Measurements from ENCODE around the gene KCNA2. TPM values are rescaled to one million over a fixed set of nuclear protein-coding genes. Genes with fewer than 3 reads are reported as not detected.

The KCNA2 gene
- polyA plus RNA-seq, 1 donor, result 0.52 TPM

GRCh38 chr1:110628323-110629105 is 22.4 kb upstream of the KCNA2 start:
- DNase-seq, result no peak

GRCh38 chr1:110627764-110628163 is 21.6 kb upstream of the KCNA2 start:
- DNase-seq, result no peak

GRCh38 chr1:110626889-110627288 is 20.7 kb upstream of the KCNA2 start:
- DNase-seq, result no peak

- DNase-seq, result no peak
These were observed 14.5 kb upstream of the KCNA2 start for GRCh38 chr1:110620686-110621085.

GRCh38 chr1:110620250-110620615 is 14.1 kb upstream of the KCNA2 start:
- no peak for DNase-seq

- peak; percentile 61 for DNase-seq
These were observed 13.5 kb upstream of the KCNA2 start for GRCh38 chr1:110619412-110620249.

GRCh38 chr1:110618668-110619067 is 12.5 kb upstream of the KCNA2 start:
- DNase-seq, result no peak

- no peak for DNase-seq
These were observed 11.4 kb upstream of the KCNA2 start for GRCh38 chr1:110617589-110617988.

- no peak for DNase-seq
These were observed 11.0 kb upstream of the KCNA2 start for GRCh38 chr1:110617116-110617515.

GRCh38 chr1:110616587-110616986 is 10.4 kb upstream of the KCNA2 start:
- DNase-seq, result no peak

GRCh38 chr1:110615548-110616130 is 9.5 kb upstream of the KCNA2 start:
- DNase-seq, result peak; percentile 62

GRCh38 chr1:110612060-110612745 is 6.0 kb upstream of the KCNA2 start:
- no peak for DNase-seq

GRCh38 chr1:110610696-110611286 is 4.6 kb upstream of the KCNA2 start:
- no peak for DNase-seq

- DNase-seq, result no peak
These were observed 3.9 kb upstream of the KCNA2 start for GRCh38 chr1:110610084-110610483.

- no peak for DNase-seq
These were observed 2.1 kb upstream of the KCNA2 start for GRCh38 chr1:110608247-110608646.

- no peak for DNase-seq
These were observed 1.5 kb upstream of the KCNA2 start for GRCh38 chr1:110607536-110608230.

GRCh38 chr1:110606657-110607535 is 738 bp upstream of the KCNA2 start:
- no peak for DNase-seq

GRCh38 chr1:110605446-110605845 is 712 bp downstream of the KCNA2 start:
- no peak for DNase-seq

GRCh38 chr1:110604586-110605148 is 1.5 kb downstream of the KCNA2 start:
- no peak for DNase-seq

- DNase-seq, result no peak
These were observed 3.1 kb downstream of the KCNA2 start for GRCh38 chr1:110603058-110603457.
